Lung (tissue), 12 donors: Measurements from ENCODE around the gene BSDC1. TPM values are rescaled to one million over a fixed set of nuclear protein-coding genes. Genes with fewer than 3 reads are reported as not detected.

Experiments
- ATAC-seq: fragments of 200-7000 bp; cut with Tn5 transposase; one replicate; pipeline ENCODE4 v1.9.1; 2020; ENCODE audit warnings: moderate number of reproducible peaks; ENCODE audit not compliant: insufficient read depth, low FRiP score
- DNase-seq, 3 donors: peaks; one replicate each; pipeline ENCODE4 v3.0.0-alpha.2; 2013 to 2017
- H3K27ac ChIP-seq, 2 donors: one replicate each; pipeline ENCODE4 v1.5.1; 2013; ENCODE audit warnings: mild to moderate bottlenecking in 2 of 2, moderate library complexity in 2 of 2, control low read depth in 1 of 2, inconsistent platforms in 1 of 2, low read depth in 1 of 2, low read length in 1 of 2
- H3K27me3 ChIP-seq, 3 donors: one replicate each; pipeline ENCODE4 v1.5.1; 2013; ENCODE audit warnings: low read length in 2 of 3; ENCODE audit not compliant: control insufficient read depth in 3 of 3, insufficient read depth in 3 of 3
- H3K36me3 ChIP-seq, 4 donors: one replicate each; pipeline ENCODE4 v1.5.1; 2013; ENCODE audit warnings: low read length in 4 of 4, mild to moderate bottlenecking in 1 of 4, moderate library complexity in 1 of 4; ENCODE audit not compliant: control insufficient read depth in 4 of 4, insufficient read depth in 4 of 4
- H3K4me1 ChIP-seq, 5 donors: one replicate each; pipeline ENCODE4 v1.5.1; 2013; ENCODE audit warnings: low read length in 5 of 5, mild to moderate bottlenecking in 2 of 5, moderate library complexity in 1 of 5; ENCODE audit not compliant: control insufficient read depth in 5 of 5, insufficient read depth in 5 of 5
- H3K4me3 ChIP-seq: one replicate; pipeline ENCODE4 v1.5.1; 2013; ENCODE audit warnings: mild to moderate bottlenecking, control low read depth, moderate library complexity
- H3K9ac ChIP-seq, 2 donors: one replicate each; pipeline ENCODE4 v1.5.1; 2013; ENCODE audit warnings: low read length in 2 of 2, control low read depth in 1 of 2; ENCODE audit not compliant: insufficient read depth in 1 of 2
- H3K9me3 ChIP-seq, 4 donors: one replicate each; pipeline ENCODE4 v1.5.1; 2013; ENCODE audit warnings: low read length in 3 of 4, mild to moderate bottlenecking in 1 of 4, moderate library complexity in 1 of 4; ENCODE audit not compliant: control insufficient read depth in 4 of 4, insufficient read depth in 3 of 4
- WGBS, 2 donors: extraction: QIAGEN DNeasy Blood & Tissue Kit; methylation state at CpG; one replicate each; pipeline ENCODE4 v1.1.7; 2013; 5-methylcytosine and 5-hydroxymethylcytosine counted together
- polyA plus RNA-seq, 2 donors: library from polyadenylated mRNA; stranded (reverse); fragments of 200-250 nt; gene quantifications; one replicate each; pipeline ENCODE4 v1.2.1, GENCODE V29; 2013
- total RNA-seq, 2 donors: library from RNA; depleted of rRNA in 1 of 2; stranded (reverse); fragments of >200 nt in 1 of 2; gene quantifications; one replicate each; pipeline ENCODE4 v1.2.1, GENCODE V29; 2014 to 2021
- TF ChIP-seq, protein P1 (sequence below): IDR thresholded peaks from 2 replicates; pipeline ENCODE4 v1.5.1; 2012; ENCODE audit warnings: mild to moderate bottlenecking; ENCODE audit errors: control extremely low read depth, extremely low read depth
- donor health status: control.
- donor health status: control.
- donor health status: Bipolar disorder and iron deficiency.
- donor health status: healthy.
- donor health status: DM: yes; HTN: yes; CAD: no.

BSDC1 gene
- total and polyA plus RNA-seq, 4 donors = 32.8 to 80.5 (median 48.3) TPM

DNA sequence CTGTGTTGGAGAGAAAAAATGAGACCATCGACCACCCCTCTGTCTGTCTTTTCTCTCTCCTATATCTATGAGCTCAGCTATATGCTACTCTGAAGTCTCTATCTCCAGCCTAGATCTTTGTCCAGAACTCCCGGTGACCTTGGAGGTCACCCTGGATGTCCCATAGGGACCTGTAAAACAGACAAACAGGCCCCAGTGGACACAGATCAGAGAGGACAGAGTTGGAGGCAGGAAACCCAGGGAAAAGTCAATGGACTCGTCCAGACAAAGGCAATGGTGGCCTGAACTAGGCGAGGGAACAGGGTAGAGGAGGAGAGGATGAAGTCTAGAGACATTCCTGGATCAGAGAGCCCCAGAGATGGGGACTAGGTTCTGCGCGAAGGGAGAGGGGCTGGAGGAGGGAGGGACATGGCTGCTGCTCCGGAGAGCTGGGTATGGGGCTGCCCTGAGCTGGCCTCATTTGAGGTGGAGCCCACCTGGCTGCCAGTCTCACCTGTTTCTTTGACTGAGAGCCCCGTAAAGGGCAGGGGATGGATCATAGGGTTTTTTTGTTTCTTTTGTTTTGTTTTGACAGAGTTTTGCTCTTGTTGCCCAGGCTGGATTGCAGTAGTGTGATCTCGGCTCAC is 47.6 kb downstream of the BSDC1 start:
- ATAC-seq = no peak
- Histone ChIP-seq H3K27me3 (no peaks in the 10 kb centered on the region), H3K36me3 (no peaks in the 10 kb centered on the region), H3K9me3 (no peaks in the 10 kb centered on the region), H3K4me1 (peaks cover 0 to 28% (median 5%) of the 10 kb centered on the region in 5 donors), H3K27ac (no peak overlapping the region), H3K9ac (no peak overlapping the region), H3K4me3 (no peak overlapping the region)
- TF ChIP-seq, protein P1, sequence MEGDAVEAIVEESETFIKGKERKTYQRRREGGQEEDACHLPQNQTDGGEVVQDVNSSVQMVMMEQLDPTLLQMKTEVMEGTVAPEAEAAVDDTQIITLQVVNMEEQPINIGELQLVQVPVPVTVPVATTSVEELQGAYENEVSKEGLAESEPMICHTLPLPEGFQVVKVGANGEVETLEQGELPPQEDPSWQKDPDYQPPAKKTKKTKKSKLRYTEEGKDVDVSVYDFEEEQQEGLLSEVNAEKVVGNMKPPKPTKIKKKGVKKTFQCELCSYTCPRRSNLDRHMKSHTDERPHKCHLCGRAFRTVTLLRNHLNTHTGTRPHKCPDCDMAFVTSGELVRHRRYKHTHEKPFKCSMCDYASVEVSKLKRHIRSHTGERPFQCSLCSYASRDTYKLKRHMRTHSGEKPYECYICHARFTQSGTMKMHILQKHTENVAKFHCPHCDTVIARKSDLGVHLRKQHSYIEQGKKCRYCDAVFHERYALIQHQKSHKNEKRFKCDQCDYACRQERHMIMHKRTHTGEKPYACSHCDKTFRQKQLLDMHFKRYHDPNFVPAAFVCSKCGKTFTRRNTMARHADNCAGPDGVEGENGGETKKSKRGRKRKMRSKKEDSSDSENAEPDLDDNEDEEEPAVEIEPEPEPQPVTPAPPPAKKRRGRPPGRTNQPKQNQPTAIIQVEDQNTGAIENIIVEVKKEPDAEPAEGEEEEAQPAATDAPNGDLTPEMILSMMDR = no peak
- DNase-seq = no peak
- 92% methylated on average over 9 of the region's 9 CpGs for WGBS, 2 donors

DNA sequence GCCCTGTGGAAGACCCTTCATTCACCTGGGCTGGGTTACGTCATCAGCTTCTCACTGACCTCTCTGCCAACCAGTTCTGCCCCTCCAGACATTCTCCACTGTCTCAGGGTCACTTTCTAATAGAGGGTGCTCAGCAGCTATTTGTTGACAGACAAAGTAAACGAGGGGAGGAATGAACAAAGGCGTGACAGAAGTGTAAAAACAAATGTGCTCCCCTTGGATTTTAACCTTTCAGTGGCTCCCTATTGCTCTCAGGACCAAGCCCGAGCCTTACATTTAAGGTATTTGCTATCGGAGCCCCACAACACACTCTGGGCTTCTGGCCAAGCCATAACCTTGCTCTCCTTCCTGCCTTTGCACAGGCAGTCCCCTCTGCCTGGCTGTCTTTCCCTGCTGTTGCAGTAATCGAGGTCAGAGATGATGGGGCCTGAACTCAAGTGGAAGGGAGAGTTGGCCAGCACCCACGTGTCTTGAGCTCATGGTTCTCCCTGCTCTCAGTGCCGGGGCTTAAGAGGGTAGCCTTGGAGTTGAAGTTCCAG is 48.9 kb downstream of the BSDC1 start:
- Histone ChIP-seq H3K9me3 (no peaks in the 10 kb centered on the region), H3K4me1 (peaks cover 0 to 25% (median 5%) of the 10 kb centered on the region in 5 donors), H3K27ac (peak overlapping the region in 1 of 2 donors; percentile 1), H3K9ac (no peak overlapping the region), H3K36me3 (no peaks in the 10 kb centered on the region), H3K4me3 (no peak overlapping the region), H3K27me3 (no peaks in the 10 kb centered on the region)
- TF ChIP-seq, protein P1 = no peak
- DNase-seq (peak; percentile 40 to 72 (median 46)), ATAC-seq (no peak)
- 17 to 21% methylated on average over 8 of the region's 8 CpGs for WGBS, 2 donors

DNA sequence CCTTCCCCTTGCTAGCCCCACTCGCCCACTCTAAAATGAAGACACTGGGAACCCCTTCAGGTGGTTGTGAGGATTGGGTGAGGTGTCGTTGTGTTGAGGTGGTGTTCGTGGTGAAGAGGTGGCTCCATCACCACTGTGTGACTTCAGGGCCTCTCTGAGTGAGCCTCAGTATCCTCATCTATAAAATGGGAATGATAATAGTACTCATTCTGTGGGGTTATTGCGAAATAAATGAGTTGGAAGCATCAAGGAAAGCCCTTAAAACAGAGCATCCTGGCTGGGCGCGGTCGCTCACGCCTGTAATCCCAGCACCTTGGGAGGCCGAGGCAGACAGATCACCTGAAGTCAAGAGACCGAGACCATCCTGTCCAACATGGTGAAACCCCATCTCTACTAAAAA is 51.5 kb downstream of the BSDC1 start:
- H3K27ac ChIP-seq = no peak overlapping the region
- H3K4me3 ChIP-seq = no peak overlapping the region
- 92 to 95% methylated on average over 10 of the region's 10 CpGs for WGBS, 2 donors
- no peaks in the 10 kb centered on the region for H3K36me3 ChIP-seq
- no peaks in the 10 kb centered on the region for H3K9me3 ChIP-seq
- TF ChIP-seq, protein P1 = no peak
- H3K4me1 ChIP-seq = peaks cover 0 to 22% (median 5%) of the 10 kb centered on the region in 5 donors
- no peaks in the 10 kb centered on the region for H3K27me3 ChIP-seq
- ATAC-seq (no peak), DNase-seq (no peak)
- H3K9ac ChIP-seq = no peak overlapping the region
